HG02970 (cell line): ENCODE data around the gene KCNJ10.
"Not testable (repeated sequence)": the region's sequence is repeated elsewhere in the genome, so short reads cannot be mapped to it uniquely, and the experiment has no call there.

Experiments used
- ATAC-seq: cut with Tn5 transposase; IDR thresholded peaks from one replicate; pipeline ENCODE4 v1.9.1; 2021; ENCODE audit warnings: mild to moderate bottlenecking, moderate library complexity, moderate number of reproducible peaks; ENCODE audit not compliant: unreplicated experiment, low FRiP score

Gene KCNJ10

GRCh38 chr1:160064746-160065145, 5.2 kb downstream of the KCNJ10 start:
- ATAC-seq, result no peak

DNA sequence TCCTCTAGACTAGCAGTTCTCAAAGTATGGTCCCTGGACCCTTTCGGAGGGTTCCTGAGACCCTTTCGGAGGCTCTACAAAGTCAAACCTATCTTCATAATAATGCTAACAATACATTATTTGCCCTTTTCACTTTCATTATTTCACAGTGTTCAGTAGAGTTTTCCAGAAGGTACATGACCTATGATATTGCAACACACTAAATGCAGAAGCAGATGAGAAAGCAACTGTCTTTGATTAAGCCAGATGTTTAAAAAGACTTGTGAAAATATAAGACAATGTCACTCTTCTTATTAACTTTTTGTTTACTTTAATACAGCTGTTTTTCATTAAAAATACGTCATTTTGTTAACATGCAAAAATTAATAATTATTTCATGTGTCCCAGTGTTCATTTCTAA, 5.8 kb downstream of the KCNJ10 start:
- ATAC-seq, result no peak

DNA sequence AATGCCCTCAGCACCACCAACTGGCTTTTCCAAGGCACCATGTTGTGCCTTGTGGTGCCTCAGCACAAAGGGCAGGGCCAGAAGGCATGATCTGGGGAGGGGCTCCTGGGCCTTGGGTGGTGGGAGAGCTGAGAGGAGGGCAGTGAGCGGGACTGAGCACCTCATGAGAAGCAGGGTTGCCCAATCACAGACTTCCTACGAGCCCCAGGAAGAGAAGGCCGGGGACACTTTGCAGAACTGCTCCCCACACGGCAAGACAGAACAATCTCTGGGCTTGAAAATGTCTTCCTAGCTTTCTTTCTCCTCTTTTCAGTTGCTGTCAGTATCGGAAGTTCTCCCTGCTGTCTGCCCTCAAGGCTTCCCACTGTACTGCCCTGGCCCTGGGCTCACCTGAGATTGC, 6.8 kb downstream of the KCNJ10 start:
- ATAC-seq, result no peak

- ATAC-seq, result no peak
Measured at GRCh38 chr1:160062230-160062532, 7.8 kb downstream of the KCNJ10 start.

DNA sequence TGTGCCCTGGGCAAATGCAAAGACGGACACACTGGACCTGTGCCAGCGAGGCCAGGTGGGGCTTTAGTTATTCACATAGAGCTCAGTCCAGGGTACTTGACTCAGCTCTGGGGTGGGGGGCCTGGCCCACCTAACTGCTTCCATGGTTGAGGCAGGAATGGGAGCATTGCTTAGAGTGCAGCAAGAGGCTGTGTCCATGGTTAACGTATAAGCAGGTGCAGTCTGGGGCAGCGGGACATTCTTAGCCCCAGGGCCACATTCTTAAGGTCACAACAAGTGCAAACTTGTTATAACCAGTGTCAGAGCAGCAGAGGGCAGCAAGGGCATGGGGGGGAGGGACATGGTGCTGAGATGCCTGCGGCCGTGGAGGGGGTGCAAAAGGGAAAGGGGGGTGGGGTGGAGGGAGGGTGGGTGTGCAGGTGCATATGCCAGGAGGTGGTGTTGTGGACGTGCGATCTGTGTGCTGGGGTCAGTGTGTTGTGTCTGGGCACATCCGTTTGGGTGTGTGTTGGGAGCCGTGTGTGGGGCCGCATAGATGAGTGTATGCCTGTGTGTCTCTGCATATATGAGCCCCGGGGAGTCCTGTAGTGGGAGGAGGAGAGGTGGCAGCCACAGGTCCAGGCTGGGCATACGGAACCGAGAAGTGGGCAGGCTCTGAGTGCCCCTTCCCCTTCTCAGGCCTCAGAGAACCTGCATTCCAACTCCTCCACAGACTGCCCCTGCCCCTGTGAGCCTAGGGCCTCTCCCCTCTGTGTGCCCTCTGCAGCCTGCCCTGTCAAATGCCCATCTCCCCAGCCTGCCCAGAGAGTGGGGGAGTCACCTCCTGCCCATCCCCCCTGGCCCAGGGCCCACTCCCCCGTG, 8.4 kb downstream of the KCNJ10 start:
- no peak for ATAC-seq

DNA sequence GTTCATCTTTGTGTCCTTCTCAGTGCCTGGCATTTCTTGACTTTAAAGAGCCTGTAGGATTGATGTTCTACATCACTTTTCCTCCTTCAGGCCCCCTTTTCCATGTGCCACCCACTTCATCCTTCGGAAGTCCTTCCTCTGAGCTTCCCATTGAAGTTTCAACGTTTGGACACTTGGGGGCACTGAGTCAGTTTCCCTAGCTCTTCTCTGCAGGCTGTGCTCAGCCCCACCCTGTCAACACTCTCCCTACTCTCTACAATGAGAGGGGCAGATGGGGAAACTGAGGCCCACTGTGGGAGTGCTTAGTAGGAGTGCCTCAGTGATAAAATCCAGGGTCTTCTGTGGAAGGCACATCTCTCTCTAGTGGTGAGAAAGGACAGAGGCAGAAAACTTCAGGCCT, 11.9 kb downstream of the KCNJ10 start:
- ATAC-seq, result no peak

- ATAC-seq, result no peak
Measured at GRCh38 chr1:160056648-160057169, 13.3 kb downstream of the KCNJ10 start.

DNA sequence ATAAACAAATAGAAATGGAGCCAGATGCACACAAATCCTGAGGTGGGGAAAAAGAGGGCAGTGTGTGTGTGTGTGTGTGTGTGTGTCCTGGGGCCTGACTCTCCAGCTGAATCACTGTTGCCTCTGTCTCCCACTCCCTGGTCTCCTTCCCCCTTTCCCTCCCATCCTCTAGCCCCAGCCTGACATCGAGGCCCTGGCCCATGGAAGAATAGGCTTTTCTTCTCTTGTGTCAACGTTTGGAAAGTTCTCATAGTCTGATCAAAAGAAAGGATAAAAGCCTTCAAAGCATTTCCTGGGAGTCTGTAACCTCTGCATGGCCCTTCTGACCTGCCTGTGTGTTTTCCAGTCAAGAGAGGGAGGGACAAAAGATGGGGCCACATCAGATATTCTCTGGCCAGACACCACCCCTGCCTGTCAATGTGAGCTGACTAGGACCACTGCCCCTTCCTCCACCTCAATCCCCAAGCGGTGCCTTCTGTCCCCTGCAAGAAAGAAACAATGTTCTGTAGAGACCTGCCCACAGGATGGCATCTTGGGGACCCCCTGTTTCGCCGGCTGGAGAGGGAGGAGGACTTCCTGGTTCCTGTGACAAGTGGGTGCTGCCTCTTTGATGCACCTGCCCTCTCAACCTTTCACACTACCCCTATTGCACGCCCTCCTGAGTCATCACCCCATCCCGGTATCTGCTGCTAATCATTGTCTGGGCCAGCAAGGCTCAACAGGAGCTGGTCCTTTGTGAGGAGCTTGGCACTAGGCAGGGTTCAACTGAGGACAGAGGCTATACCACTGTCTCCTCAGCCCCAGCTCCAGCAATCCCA, 16.2 kb downstream of the KCNJ10 start:
- ATAC-seq, result no peak

GRCh38 chr1:160052936-160053335, 17.0 kb downstream of the KCNJ10 start:
- ATAC-seq, result no peak

- ATAC-seq, result no peak
Measured at GRCh38 chr1:160050619-160051018, 19.3 kb downstream of the KCNJ10 start.

- ATAC-seq, result not testable (repeated sequence)
Measured at GRCh38 chr1:160050182-160050581, 19.8 kb downstream of the KCNJ10 start.

DNA sequence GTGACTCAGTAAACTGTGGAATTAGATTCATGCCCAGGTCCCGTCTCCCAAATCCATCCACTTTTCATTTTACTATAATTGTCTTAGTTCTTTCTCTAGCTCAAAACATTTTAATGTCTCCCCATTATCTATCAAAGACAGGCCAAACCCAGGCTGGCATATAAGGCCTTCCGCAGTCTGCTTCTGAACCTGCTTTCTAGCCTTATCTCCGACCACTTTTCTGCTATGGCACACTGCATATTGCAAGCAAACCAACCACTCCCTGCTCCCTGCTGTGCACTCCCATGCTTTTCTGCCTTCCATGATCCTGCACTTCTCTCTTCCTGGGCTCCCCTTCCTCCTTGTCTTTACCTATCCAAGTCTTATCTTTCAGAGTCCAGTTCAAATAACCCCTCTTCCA, 20.9 kb downstream of the KCNJ10 start:
- ATAC-seq, result no peak

DNA sequence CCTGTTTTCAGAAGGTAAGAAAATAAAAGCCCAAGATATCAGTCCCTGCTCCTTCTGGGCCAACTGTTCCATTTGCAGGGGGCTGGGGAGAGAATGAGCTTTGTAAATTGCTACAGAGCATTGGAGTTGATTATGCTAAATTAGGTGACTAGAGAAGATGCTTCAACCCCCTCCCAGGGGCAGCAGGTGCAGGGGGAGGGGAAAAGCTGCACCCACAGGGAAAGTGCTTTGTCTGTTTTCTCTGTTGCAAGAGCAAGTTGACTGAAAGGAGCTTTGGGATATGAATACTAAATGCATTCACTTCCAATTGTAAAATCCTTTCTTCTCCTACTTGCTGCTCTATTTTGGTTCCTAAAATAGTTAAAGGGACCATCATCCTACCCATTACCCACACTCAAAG, 21.6 kb downstream of the KCNJ10 start:
- ATAC-seq, result no peak

DNA sequence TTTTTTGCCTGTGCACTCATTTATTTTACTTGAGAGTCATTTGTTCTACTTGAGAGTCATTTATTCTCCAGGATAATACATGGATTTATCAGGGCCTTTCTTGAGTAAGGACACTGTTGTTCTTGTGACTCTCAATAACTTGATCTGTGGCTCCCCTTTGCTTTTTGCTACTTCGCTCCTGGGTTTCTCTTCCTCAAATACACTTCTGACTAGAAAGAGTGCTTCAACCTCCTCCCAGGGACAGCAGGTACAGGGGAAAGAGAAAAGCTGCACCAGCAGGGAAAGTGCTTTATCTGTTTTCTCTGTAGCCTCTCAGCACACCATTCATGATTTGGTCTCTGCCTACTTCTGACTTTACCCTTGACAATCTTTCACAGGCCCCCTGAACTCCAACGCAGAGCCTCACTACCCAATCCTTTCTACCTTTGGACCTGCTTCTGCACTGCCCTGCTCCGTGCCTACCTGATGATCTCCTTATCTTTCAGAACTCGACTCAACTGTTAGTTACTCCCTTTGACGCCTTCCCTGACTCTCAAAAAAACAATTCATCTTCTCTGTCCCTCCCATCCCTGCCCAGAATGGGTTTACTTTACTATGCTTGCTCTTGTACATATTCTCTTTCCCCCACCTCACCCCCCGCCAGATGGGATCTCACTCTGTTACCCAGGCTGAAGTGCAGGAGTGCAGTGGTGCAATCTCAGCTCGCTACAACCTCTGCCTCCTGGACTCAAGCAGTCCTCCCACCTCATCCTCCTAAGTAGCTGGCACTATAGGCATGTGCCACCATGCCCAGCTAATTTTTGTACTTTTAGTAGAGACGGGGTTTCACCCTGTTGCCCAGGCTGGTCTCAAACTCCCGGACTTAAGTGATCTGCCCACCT, 22.6 kb downstream of the KCNJ10 start:
- ATAC-seq, result no peak

GRCh38 chr1:160046494-160047110, 23.4 kb downstream of the KCNJ10 start:
- no peak for ATAC-seq

DNA sequence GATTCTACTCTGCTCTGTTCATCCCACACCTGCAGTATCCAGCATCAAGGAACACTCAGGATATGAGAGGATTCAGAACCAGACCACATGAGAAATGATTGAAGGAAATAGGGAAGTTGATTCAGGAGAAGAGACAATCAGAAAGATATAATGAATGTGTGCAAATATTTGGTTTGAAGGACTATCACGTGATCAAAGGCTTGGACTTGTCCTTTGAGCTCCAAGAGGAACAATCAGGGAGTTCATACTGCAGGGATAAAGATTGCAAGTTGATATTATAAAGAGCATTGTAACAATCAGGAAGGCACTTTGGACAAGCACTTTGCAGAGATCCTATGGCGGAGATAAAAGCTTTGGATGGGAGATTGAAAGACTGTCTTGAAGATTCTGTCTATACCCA, 24.3 kb downstream of the KCNJ10 start:
- ATAC-seq, result no peak

- no peak for ATAC-seq
Measured at GRCh38 chr1:160043543-160043942, 26.4 kb downstream of the KCNJ10 start.

DNA sequence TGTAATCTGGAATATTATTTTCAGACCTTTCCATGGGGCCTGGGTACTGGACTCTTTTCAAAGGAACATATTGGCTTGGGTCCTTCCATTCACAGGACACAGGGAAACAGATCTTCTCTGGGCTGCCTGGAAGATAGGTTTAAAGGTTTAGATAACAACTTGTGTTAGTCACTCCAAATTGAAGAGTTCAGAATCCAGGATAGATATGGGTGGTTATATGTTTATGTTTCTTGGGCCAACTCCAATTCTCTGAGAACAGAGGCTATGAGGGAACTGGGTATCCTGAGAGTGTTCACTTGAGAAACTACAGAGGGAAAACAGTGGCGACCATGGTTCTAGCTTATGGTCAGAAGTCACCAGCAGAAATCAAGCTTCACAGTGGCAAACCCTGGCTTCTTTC, 29.5 kb downstream of the KCNJ10 start:
- no peak for ATAC-seq

- no peak for ATAC-seq
Measured at GRCh38 chr1:160032165-160032820, 37.7 kb downstream of the KCNJ10 start.
